ENCODE results near the gene TSHR. TPM values are rescaled to one million over a fixed set of nuclear protein-coding genes. Genes with fewer than 3 reads are reported as not detected.
"Not testable (repeated sequence)": the region's sequence is repeated elsewhere in the genome, so short reads cannot be mapped to it uniquely, and the experiment has no call there.

Gene TSHR
- total RNA-seq, 1 donor from 2014 or later, result not detected

GRCh38 chr14:81005540-81006228, 50.3 kb downstream of the TSHR start:
- Histone ChIP-seq H3K4me3 (ENCODE audit: low read depth, low read length) (no peak overlapping the region), H3K27me3 (ENCODE audit: control insufficient read depth, insufficient read depth, low read length) (no peaks in the 10 kb centered on the region), H3K36me3 (ENCODE audit: control insufficient read depth, insufficient read depth, low read length) (no peaks in the 10 kb centered on the region)
- TF ChIP-seq CTCF (IDR thresholded peaks at IDR 0.05; ENCODE audit: insufficient read depth, low read length, poor library complexity, severe bottlenecking), result no peak
- no peak for DNase-seq (ENCODE audit: low read depth)

DNA sequence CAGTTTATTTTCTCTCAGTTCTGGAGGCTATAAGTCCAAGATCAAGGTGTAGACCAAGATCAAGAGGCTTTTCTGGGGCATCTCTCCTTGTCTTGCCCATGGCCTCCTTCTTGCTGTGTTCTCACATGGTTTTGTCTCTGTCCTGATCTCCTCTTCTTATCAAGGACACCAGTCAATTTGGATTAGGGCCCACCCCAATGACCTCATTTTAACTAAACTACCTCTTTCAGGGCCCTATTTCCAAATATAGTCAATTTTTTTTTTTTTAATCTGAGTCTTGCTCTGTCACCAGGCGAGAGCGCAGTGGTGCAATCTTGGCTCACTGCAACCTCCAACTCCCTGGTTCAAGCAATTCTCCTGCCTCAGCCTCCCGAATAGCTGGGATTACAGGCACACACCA, 50.8 kb downstream of the TSHR start:
- H3K4me3 ChIP-seq (ENCODE audit: low read depth, low read length), result no peak overlapping the region
- DNase-seq (ENCODE audit: low read depth), result no peak
- TF ChIP-seq CTCF (IDR thresholded peaks at IDR 0.05; ENCODE audit: insufficient read depth, low read length, poor library complexity, severe bottlenecking), result no peak
- H3K36me3 ChIP-seq (ENCODE audit: control insufficient read depth, insufficient read depth, low read length), result no peaks in the 10 kb centered on the region
- H3K27me3 ChIP-seq (ENCODE audit: control insufficient read depth, insufficient read depth, low read length), result no peaks in the 10 kb centered on the region

GRCh38 chr14:81007131-81007530, 51.7 kb downstream of the TSHR start:
- no peak for TF ChIP-seq CTCF (IDR thresholded peaks at IDR 0.05; ENCODE audit: insufficient read depth, low read length, poor library complexity, severe bottlenecking)
- H3K36me3 ChIP-seq (ENCODE audit: control insufficient read depth, insufficient read depth, low read length), result no peaks in the 10 kb centered on the region
- no peak for DNase-seq (ENCODE audit: low read depth)
- no peak overlapping the region for H3K4me3 ChIP-seq (ENCODE audit: low read depth, low read length)
- no peaks in the 10 kb centered on the region for H3K27me3 ChIP-seq (ENCODE audit: control insufficient read depth, insufficient read depth, low read length)

DNA sequence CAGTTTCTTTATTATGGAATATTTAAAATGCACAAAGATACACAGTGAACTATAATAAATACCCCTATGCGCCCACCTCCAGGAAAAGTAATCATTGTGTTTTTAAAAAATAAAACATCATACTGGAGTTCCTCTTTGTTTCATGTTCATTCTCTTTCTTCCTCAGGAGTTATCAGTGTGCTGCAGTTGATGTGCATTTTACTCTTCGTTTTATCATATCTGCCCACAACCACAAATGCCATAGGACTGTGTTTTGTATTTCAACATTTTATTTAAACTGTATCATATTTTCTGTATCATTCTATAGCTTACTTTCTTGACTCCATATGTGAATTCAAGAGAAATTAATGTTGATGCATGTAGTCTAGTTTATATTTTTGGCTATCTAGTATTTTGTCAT, 53.9 kb downstream of the TSHR start:
- TF ChIP-seq CTCF (IDR thresholded peaks at IDR 0.05; ENCODE audit: insufficient read depth, low read length, poor library complexity, severe bottlenecking), result no peak
- H3K27me3 ChIP-seq (ENCODE audit: control insufficient read depth, insufficient read depth, low read length), result no peaks in the 10 kb centered on the region
- H3K36me3 ChIP-seq (ENCODE audit: control insufficient read depth, insufficient read depth, low read length), result no peaks in the 10 kb centered on the region
- DNase-seq (ENCODE audit: low read depth), result no peak
- no peak overlapping the region for H3K4me3 ChIP-seq (ENCODE audit: low read depth, low read length)

- DNase-seq (ENCODE audit: low read depth), result no peak
- no peak overlapping the region for H3K4me3 ChIP-seq (ENCODE audit: low read depth, low read length)
- H3K36me3 ChIP-seq (ENCODE audit: control insufficient read depth, insufficient read depth, low read length), result no peaks in the 10 kb centered on the region
- TF ChIP-seq CTCF (IDR thresholded peaks at IDR 0.05; ENCODE audit: insufficient read depth, low read length, poor library complexity, severe bottlenecking), result no peak
- no peaks in the 10 kb centered on the region for H3K27me3 ChIP-seq (ENCODE audit: control insufficient read depth, insufficient read depth, low read length)
These were observed 62.8 kb downstream of the TSHR start for GRCh38 chr14:81018251-81018650.

GRCh38 chr14:81018684-81019083, 63.3 kb downstream of the TSHR start:
- no peaks in the 10 kb centered on the region for H3K27me3 ChIP-seq (ENCODE audit: control insufficient read depth, insufficient read depth, low read length)
- no peak for TF ChIP-seq CTCF (IDR thresholded peaks at IDR 0.05; ENCODE audit: insufficient read depth, low read length, poor library complexity, severe bottlenecking)
- H3K36me3 ChIP-seq (ENCODE audit: control insufficient read depth, insufficient read depth, low read length), result no peaks in the 10 kb centered on the region
- H3K4me3 ChIP-seq (ENCODE audit: low read depth, low read length), result no peak overlapping the region
- no peak for DNase-seq (ENCODE audit: low read depth)

DNA sequence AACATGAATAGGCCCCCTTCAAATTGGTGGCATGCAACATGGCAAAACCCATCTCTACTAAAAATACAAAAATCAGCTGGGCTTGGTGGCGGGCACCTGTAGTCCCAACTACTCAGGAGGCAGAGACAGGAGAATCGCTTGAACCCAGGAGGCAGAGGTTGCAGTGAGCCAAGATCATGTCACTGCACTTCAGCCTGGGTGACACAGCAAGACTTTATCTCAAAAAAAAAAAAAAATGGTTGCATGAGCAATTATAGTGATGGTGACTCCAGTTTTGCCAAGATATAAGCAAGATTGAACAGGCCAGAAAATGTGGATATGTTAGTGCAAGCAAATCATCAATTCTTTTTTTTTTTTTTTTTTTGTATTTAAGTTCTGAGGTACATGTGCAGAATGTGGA, 63.7 kb downstream of the TSHR start:
- not testable (repeated sequence) for H3K4me3 ChIP-seq (ENCODE audit: low read depth, low read length); H3K36me3 ChIP-seq (ENCODE audit: control insufficient read depth, insufficient read depth, low read length); H3K27me3 ChIP-seq (ENCODE audit: control insufficient read depth, insufficient read depth, low read length); DNase-seq (ENCODE audit: low read depth)
